ENCODE results near the gene GALNT9.

Gene GALNT9

GRCh38 chr12:132367852-132368251 lies 38.5 kb upstream of the GALNT9 start:
- H3K27me3 ChIP-seq (ENCODE audit: insufficient read depth, low read length, poor library complexity) = no peaks in the 10 kb centered on the region
- no peaks in the 10 kb centered on the region for H3K4me1 ChIP-seq (ENCODE audit: insufficient read depth, low read length)
- H3K4me2 ChIP-seq (ENCODE audit: insufficient read depth, low read length) = no peak overlapping the region

GRCh38 chr12:132367071-132367851 lies 37.9 kb upstream of the GALNT9 start:
- Histone ChIP-seq H3K79me2 (ENCODE audit: insufficient read depth, low read length) (no peaks in the 10 kb centered on the region), H4K20me1 (ENCODE audit: insufficient read depth, low read length) (no peaks in the 10 kb centered on the region), H3K4me3 (ENCODE audit: low read depth in 1 of 2, low read length in 2 of 2) (no peak overlapping the region), H3K9ac (ENCODE audit: low read depth, low read length) (no peak overlapping the region), H3K4me1 (ENCODE audit: insufficient read depth, low read length) (no peaks in the 10 kb centered on the region), H3K27me3 (ENCODE audit: insufficient read depth, low read length, poor library complexity) (no peaks in the 10 kb centered on the region), H3K4me2 (ENCODE audit: insufficient read depth, low read length) (no peak overlapping the region), H2AFZ (ENCODE audit: low read depth, low read length) (no peak overlapping the region), H3K27ac (ENCODE audit: low read length) (no peak overlapping the region), H3K36me3 (ENCODE audit: insufficient read depth, low read length) (no peaks in the 10 kb centered on the region), H3K9me3 (ENCODE audit: insufficient read depth, low read length, severe bottlenecking) (peaks cover 4% of the 10 kb centered on the region)
- ATAC-seq (ENCODE audit: insufficient read depth, low read depth) = no peak
- DNase-seq = no peak
- TF ChIP-seq EZH2 (IDR thresholded peaks at IDR 0.05; ENCODE audit: borderline replicate concordance, low read depth, low read length, severe bottlenecking) (no peak), CTCF (IDR thresholded peaks at IDR 0.05; ENCODE audit: borderline replicate concordance, extremely low read depth, low read length, poor library complexity, severe bottlenecking) (no peak)

More at GRCh38 chr12:132367852-132368251, 38.5 kb upstream of the GALNT9 start:
- Histone ChIP-seq H3K9ac (ENCODE audit: low read depth, low read length) (no peak overlapping the region), H3K9me3 (ENCODE audit: insufficient read depth, low read length, severe bottlenecking) (peaks cover 4% of the 10 kb centered on the region), H3K79me2 (ENCODE audit: insufficient read depth, low read length) (no peaks in the 10 kb centered on the region), H3K27ac (ENCODE audit: low read length) (no peak overlapping the region), H3K4me3 (ENCODE audit: low read depth in 1 of 2, low read length in 2 of 2) (no peak overlapping the region), H3K36me3 (ENCODE audit: insufficient read depth, low read length) (no peaks in the 10 kb centered on the region), H2AFZ (ENCODE audit: low read depth, low read length) (no peak overlapping the region), H4K20me1 (ENCODE audit: insufficient read depth, low read length) (no peaks in the 10 kb centered on the region)
- TF ChIP-seq EZH2 (IDR thresholded peaks at IDR 0.05; ENCODE audit: borderline replicate concordance, low read depth, low read length, severe bottlenecking) = no peak
- TF ChIP-seq CTCF (IDR thresholded peaks at IDR 0.05; ENCODE audit: borderline replicate concordance, extremely low read depth, low read length, poor library complexity, severe bottlenecking) = no peak
- ATAC-seq (ENCODE audit: insufficient read depth, low read depth) (no peak), DNase-seq (no peak)

DNA sequence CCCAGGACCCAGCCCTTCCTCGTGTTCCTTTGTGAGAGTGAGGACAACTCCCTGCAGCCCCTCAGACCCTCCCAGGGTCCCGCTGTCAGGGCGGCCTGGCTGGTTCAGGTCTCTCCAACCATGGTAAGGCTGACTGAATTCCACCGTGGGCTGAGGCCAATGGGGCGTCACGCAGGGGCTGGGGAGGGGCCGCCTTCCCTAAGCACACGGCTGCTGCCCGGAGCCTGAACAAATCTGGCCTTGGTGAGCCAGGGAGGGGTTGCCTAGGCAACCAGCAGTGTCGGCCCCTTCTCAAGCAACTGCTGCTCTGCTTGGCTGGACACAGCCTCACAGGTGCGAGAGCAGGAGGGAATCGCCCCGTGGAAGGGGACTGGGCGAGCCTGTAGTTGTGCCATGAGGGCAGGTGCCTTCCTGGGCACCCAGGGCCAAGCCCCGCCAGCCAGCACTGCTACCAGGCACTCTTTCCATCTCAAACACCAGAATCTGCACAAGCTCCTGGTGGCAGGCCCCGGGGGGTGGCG lies 37.0 kb upstream of the GALNT9 start:
- Histone ChIP-seq H3K36me3 (ENCODE audit: insufficient read depth, low read length) (no peaks in the 10 kb centered on the region), H3K27ac (ENCODE audit: low read length) (no peak overlapping the region), H3K9ac (ENCODE audit: low read depth, low read length) (no peak overlapping the region), H3K79me2 (ENCODE audit: insufficient read depth, low read length) (no peaks in the 10 kb centered on the region), H2AFZ (ENCODE audit: low read depth, low read length) (no peak overlapping the region), H3K4me3 (ENCODE audit: low read depth in 1 of 2, low read length in 2 of 2) (no peak overlapping the region), H3K4me2 (ENCODE audit: insufficient read depth, low read length) (no peak overlapping the region), H3K9me3 (ENCODE audit: insufficient read depth, low read length, severe bottlenecking) (peaks cover 4% of the 10 kb centered on the region), H4K20me1 (ENCODE audit: insufficient read depth, low read length) (no peaks in the 10 kb centered on the region), H3K4me1 (ENCODE audit: insufficient read depth, low read length) (no peaks in the 10 kb centered on the region), H3K27me3 (ENCODE audit: insufficient read depth, low read length, poor library complexity) (no peaks in the 10 kb centered on the region)
- TF ChIP-seq CTCF (IDR thresholded peaks at IDR 0.05; ENCODE audit: borderline replicate concordance, extremely low read depth, low read length, poor library complexity, severe bottlenecking) = no peak
- TF ChIP-seq EZH2 (IDR thresholded peaks at IDR 0.05; ENCODE audit: borderline replicate concordance, low read depth, low read length, severe bottlenecking) = no peak
- no peak for DNase-seq
- no peak for ATAC-seq (ENCODE audit: insufficient read depth, low read depth)

Measured in DND-41 (cell line).